Brain microvascular endothelial cell (primary cell): Measurements from ENCODE around the gene C12orf57.

ENCODE experiments used
- DNase-seq: peaks from one replicate; pipeline ENCODE4 v3.0.0-alpha.2; 2020
- H3K27ac ChIP-seq: fragments of 250-450 bp; sonication (Bioruptor Pico); 2 replicates; pipeline ENCODE4 v1.5.1; 2020; ENCODE audit warnings: mild to moderate bottlenecking, moderate library complexity
- H3K27me3 ChIP-seq: fragments of 250-450 bp; sonication (Bioruptor Pico); replicated peaks from 2 replicates; pipeline ENCODE4 v1.5.1; 2020; ENCODE audit warnings: mild to moderate bottlenecking
- H3K36me3 ChIP-seq: fragments of 250-450 bp; sonication (Bioruptor Pico); replicated peaks from 2 replicates; pipeline ENCODE4 v1.5.1; 2020; ENCODE audit warnings: mild to moderate bottlenecking
- H3K4me3 ChIP-seq: 2 replicates; pipeline ENCODE4 v1.5.1; 2011; ENCODE audit warnings: low read depth, mild to moderate bottlenecking, control low read depth, low read length, moderate library complexity
- CTCF ChIP-seq: IDR thresholded peaks from 2 replicates; pipeline ENCODE4 v1.5.1; 2011; ENCODE audit warnings: low read depth, mild to moderate bottlenecking, moderate library complexity, low read length, control low read depth, inconsistent platforms; ENCODE audit errors: missing control alignments
- in situ Hi-C: cut with HindIII; loops from 2 replicates; pipeline ENCODE4 v1.10.0; 2017; ENCODE audit warnings: low sequenced_read_pairs, low pct_ligation_motif_present

Gene C12orf57

GRCh38 chr12:6950811-6951540, 7.2 kb downstream of the C12orf57 start, which contains the start of gene PTPN6:
TSS of gene PTPN6 (plus strand) at chr12:6951356. CDS start at chr12:6951513, 157 bp downstream.
- H3K36me3 ChIP-seq: no peaks in the 10 kb centered on the region
- TF ChIP-seq CTCF: no peak
- no peak for DNase-seq
- H3K27ac ChIP-seq: no peak within 1 kb of the TSS
- H3K27me3 ChIP-seq: no peaks in the 10 kb centered on the region
- in situ Hi-C loops: no loop called here
- no peak within 1 kb of the TSS for H3K4me3 ChIP-seq

GRCh38 chr12:6951551-6952120, 7.8 kb downstream of the C12orf57 start:
- Histone ChIP-seq H3K27ac (no peak overlapping the region), H3K27me3 (no peaks in the 10 kb centered on the region), H3K36me3 (no peaks in the 10 kb centered on the region), H3K4me3 (no peak overlapping the region)
- in situ Hi-C loops: no loop called here
- TF ChIP-seq CTCF: no peak
- DNase-seq: no peak

GRCh38 chr12:6952121-6952862, 8.5 kb downstream of the C12orf57 start:
- no peak overlapping the region for H3K4me3 ChIP-seq
- H3K27me3 ChIP-seq: no peaks in the 10 kb centered on the region
- no peaks in the 10 kb centered on the region for H3K36me3 ChIP-seq
- TF ChIP-seq CTCF: no peak
- in situ Hi-C loops: no loop called here
- H3K27ac ChIP-seq: no peak overlapping the region
- DNase-seq: no peak

- in situ Hi-C loops: no loop called here
- H3K36me3 ChIP-seq: no peaks in the 10 kb centered on the region
- no peak overlapping the region for H3K27ac ChIP-seq
- TF ChIP-seq CTCF: no peak
- no peaks in the 10 kb centered on the region for H3K27me3 ChIP-seq
- no peak overlapping the region for H3K4me3 ChIP-seq
- no peak for DNase-seq
Observed at GRCh38 chr12:6952863-6953441, 9.1 kb downstream of the C12orf57 start.

- in situ Hi-C loops: no loop called here
- H3K27me3 ChIP-seq: no peaks in the 10 kb centered on the region
- no peak overlapping the region for H3K4me3 ChIP-seq
- no peak for TF ChIP-seq CTCF
- DNase-seq: no peak
- H3K27ac ChIP-seq: no peak overlapping the region
- H3K36me3 ChIP-seq: no peaks in the 10 kb centered on the region
Observed at GRCh38 chr12:6953442-6954315, 9.9 kb downstream of the C12orf57 start.
